H9 (cell line): ENCODE results near the gene GAS2. TPM values are rescaled to one million over a fixed set of nuclear protein-coding genes. Genes with fewer than 3 reads are reported as not detected.

ENCODE experiments used
- DNase-seq: peaks from one replicate; pipeline ENCODE4 v3.0.0-alpha.2; 2017
- H2AFZ ChIP-seq: one replicate; pipeline ENCODE4 v1.6.1; 2013; ENCODE audit warnings: mild to moderate bottlenecking, low read length, control low read depth, moderate library complexity
- H2AK5ac ChIP-seq: 2 replicates; pipeline ENCODE4 v1.6.1; 2013; ENCODE audit warnings: low read length, control low read depth, mixed read lengths; ENCODE audit not compliant: insufficient read length
- H2BK120ac ChIP-seq: one replicate; pipeline ENCODE4 v1.6.1; 2013; ENCODE audit warnings: low read depth, mild to moderate bottlenecking, low read length, control low read depth, inconsistent platforms; ENCODE audit not compliant: poor library complexity, severe bottlenecking
- H2BK12ac ChIP-seq: 2 replicates; pipeline ENCODE4 v1.6.1; 2013; ENCODE audit warnings: low read length, control low read depth, mixed read lengths, low read depth; ENCODE audit not compliant: insufficient read length
- H2BK15ac ChIP-seq: 2 replicates; pipeline ENCODE4 v1.6.1; 2013; ENCODE audit warnings: low read depth, low read length, control low read depth
- H2BK20ac ChIP-seq: one replicate; pipeline ENCODE4 v1.6.1; 2013; ENCODE audit warnings: low read depth, mild to moderate bottlenecking, low read length, control low read depth, inconsistent platforms; ENCODE audit not compliant: poor library complexity, severe bottlenecking
- H2BK5ac ChIP-seq: 2 replicates; pipeline ENCODE4 v1.6.1; 2013; ENCODE audit warnings: low read length, control low read depth, mixed read lengths; ENCODE audit not compliant: insufficient read length
- H3K14ac ChIP-seq: 2 replicates; pipeline ENCODE4 v1.6.1; 2013; ENCODE audit warnings: low read length, control low read depth; ENCODE audit not compliant: insufficient read depth
- H3K18ac ChIP-seq: 2 replicates; pipeline ENCODE4 v1.6.1; 2013; ENCODE audit warnings: low read depth, mild to moderate bottlenecking, mixed read lengths, low read length, control low read depth; ENCODE audit not compliant: insufficient read length
- H3K23ac ChIP-seq: 2 replicates; pipeline ENCODE4 v1.6.1; 2013; ENCODE audit warnings: low read length, control low read depth, mixed read lengths, low read depth; ENCODE audit not compliant: insufficient read length
- H3K23me2 ChIP-seq: 2 replicates; pipeline ENCODE4 v1.6.1; 2013; ENCODE audit warnings: low read depth, mild to moderate bottlenecking, mixed read lengths, low read length, control low read depth; ENCODE audit not compliant: insufficient read length, poor library complexity, severe bottlenecking
- H3K27ac ChIP-seq: 2 replicates; pipeline ENCODE4 v1.5.1; 2013; ENCODE audit warnings: low read length, control low read depth, mixed read lengths, low read depth; ENCODE audit not compliant: insufficient read length
- H3K27me3 ChIP-seq: 2 replicates; pipeline ENCODE4 v1.6.1; 2013; ENCODE audit warnings: low read length, control low read depth, inconsistent platforms; ENCODE audit not compliant: insufficient read depth
- H3K4ac ChIP-seq: 2 replicates; pipeline ENCODE4 v1.6.1; 2013; ENCODE audit warnings: low read depth, mild to moderate bottlenecking, control low read depth, inconsistent platforms, low read length, moderate library complexity
- H3K4me1 ChIP-seq: 2 replicates; pipeline ENCODE4 v1.6.1; 2013; ENCODE audit warnings: low read length, control low read depth, inconsistent platforms; ENCODE audit not compliant: insufficient read depth
- H3K4me2 ChIP-seq: 2 replicates; pipeline ENCODE4 v1.6.1; 2013; ENCODE audit warnings: low read length, control low read depth, mixed read lengths; ENCODE audit not compliant: insufficient read length, insufficient read depth
- H3K56ac ChIP-seq: 2 replicates; pipeline ENCODE4 v1.6.1; 2013; ENCODE audit warnings: low read depth, mild to moderate bottlenecking, mixed read lengths, low read length, control low read depth; ENCODE audit not compliant: insufficient read length
- H3K79me1 ChIP-seq: 2 replicates; pipeline ENCODE4 v1.6.1; 2013; ENCODE audit warnings: low read depth, mild to moderate bottlenecking, moderate library complexity, low read length, control low read depth, inconsistent platforms; ENCODE audit not compliant: insufficient read depth, poor library complexity, severe bottlenecking
- H3K79me2 ChIP-seq: 2 replicates; pipeline ENCODE4 v1.6.1; 2013; ENCODE audit warnings: low read length, control low read depth, inconsistent platforms; ENCODE audit not compliant: insufficient read depth
- H3K9ac ChIP-seq: 2 replicates; pipeline ENCODE4 v1.6.1; 2013; ENCODE audit warnings: low read length, control low read depth, mixed read lengths; ENCODE audit not compliant: insufficient read length; ENCODE audit errors: extremely low read depth
- H3K9me3 ChIP-seq: one replicate; pipeline ENCODE4 v1.6.1; 2013; ENCODE audit warnings: low read depth, low read length, inconsistent platforms; ENCODE audit not compliant: control insufficient read depth
- H3T11ph ChIP-seq: one replicate; pipeline ENCODE4 v1.6.1; 2013; ENCODE audit warnings: mild to moderate bottlenecking, low read length, control low read depth, inconsistent platforms
- H4K20me1 ChIP-seq: one replicate; pipeline ENCODE4 v1.6.1; 2013; ENCODE audit not compliant: control insufficient read depth, insufficient read length, insufficient read depth
- H4K5ac ChIP-seq: 2 replicates; pipeline ENCODE4 v1.6.1; 2013; ENCODE audit warnings: low read depth, mild to moderate bottlenecking, mixed read lengths, low read length, control low read depth; ENCODE audit not compliant: insufficient read length
- H4K8ac ChIP-seq: replicated peaks from 2 replicates; pipeline ENCODE4 v1.6.1; 2013; ENCODE audit warnings: low read length, control low read depth, mixed read lengths, low read depth; ENCODE audit not compliant: insufficient read length
- H4K91ac ChIP-seq: 2 replicates; pipeline ENCODE4 v1.6.1; 2013; ENCODE audit warnings: low read depth, mild to moderate bottlenecking, moderate library complexity, mixed read lengths, low read length, control low read depth; ENCODE audit not compliant: insufficient read length
- H3K27ac Mint-ChIP-seq, 3 experiments: 2 replicates in 2 of 3; 3 replicates in 1 of 3; pipeline ENCODE4 v1.8.0; 2020 to 2021; ENCODE audit warnings: mixed read lengths in 3 of 3, mild to moderate bottlenecking in 1 of 3, moderate library complexity in 1 of 3
- H3K27me3 Mint-ChIP-seq: 2 replicates; pipeline ENCODE4 v1.8.0; 2021; ENCODE audit warnings: low read depth, mild to moderate bottlenecking, moderate library complexity, mixed read lengths
- H3K36me3 Mint-ChIP-seq, 3 experiments: 2 replicates in 2 of 3; 3 replicates in 1 of 3; pipeline ENCODE4 v1.8.0; 2020 to 2021; ENCODE audit warnings: low read depth in 3 of 3, mixed read lengths in 3 of 3; ENCODE audit not compliant: insufficient read depth in 1 of 3
- H3K4me1 Mint-ChIP-seq, 2 experiments: 2 replicates each; pipeline ENCODE4 v1.8.0; 2020; ENCODE audit warnings: mixed read lengths in 2 of 2
- H3K4me3 Mint-ChIP-seq, 2 experiments: 2 replicates in 1 of 2; 3 replicates in 1 of 2; pipeline ENCODE4 v1.8.0; 2020 to 2021; ENCODE audit warnings: mild to moderate bottlenecking in 2 of 2, mixed read lengths in 2 of 2, moderate library complexity in 1 of 2
- H3K9me3 Mint-ChIP-seq, 2 experiments: 2 replicates in 1 of 2; 3 replicates in 1 of 2; pipeline ENCODE4 v1.8.0; 2020; ENCODE audit warnings: mild to moderate bottlenecking in 2 of 2, mixed read lengths in 2 of 2, moderate library complexity in 1 of 2
- WGBS: extraction: QIAGEN DNeasy Blood & Tissue Kit; methylation state at CpG from one replicate; pipeline ENCODE4 v1.1.7; 2013; ENCODE audit warnings: missing lambda C conversion rate, low lambda C conversion rate, mixed read lengths; ENCODE audit not compliant: insufficient read length; ENCODE audit errors: extremely low coverage; 5-methylcytosine and 5-hydroxymethylcytosine counted together
- total RNA-seq: library from RNA; stranded (reverse); gene quantifications from 2 replicates; pipeline ENCODE4 v1.2.1, GENCODE V29; 2021
- TF ChIP-seq, protein P1 (sequence below): fragments of 200-600 bp; sonication (generic); conservative IDR thresholded peaks from 3 replicates; pipeline ENCODE4 v1.8.0; 2021; ENCODE audit warnings: antibody characterized with exemption, mild to moderate bottlenecking

Gene GAS2
- total RNA-seq, 1 experiment from 2014 or later = 1.7 TPM

DNA sequence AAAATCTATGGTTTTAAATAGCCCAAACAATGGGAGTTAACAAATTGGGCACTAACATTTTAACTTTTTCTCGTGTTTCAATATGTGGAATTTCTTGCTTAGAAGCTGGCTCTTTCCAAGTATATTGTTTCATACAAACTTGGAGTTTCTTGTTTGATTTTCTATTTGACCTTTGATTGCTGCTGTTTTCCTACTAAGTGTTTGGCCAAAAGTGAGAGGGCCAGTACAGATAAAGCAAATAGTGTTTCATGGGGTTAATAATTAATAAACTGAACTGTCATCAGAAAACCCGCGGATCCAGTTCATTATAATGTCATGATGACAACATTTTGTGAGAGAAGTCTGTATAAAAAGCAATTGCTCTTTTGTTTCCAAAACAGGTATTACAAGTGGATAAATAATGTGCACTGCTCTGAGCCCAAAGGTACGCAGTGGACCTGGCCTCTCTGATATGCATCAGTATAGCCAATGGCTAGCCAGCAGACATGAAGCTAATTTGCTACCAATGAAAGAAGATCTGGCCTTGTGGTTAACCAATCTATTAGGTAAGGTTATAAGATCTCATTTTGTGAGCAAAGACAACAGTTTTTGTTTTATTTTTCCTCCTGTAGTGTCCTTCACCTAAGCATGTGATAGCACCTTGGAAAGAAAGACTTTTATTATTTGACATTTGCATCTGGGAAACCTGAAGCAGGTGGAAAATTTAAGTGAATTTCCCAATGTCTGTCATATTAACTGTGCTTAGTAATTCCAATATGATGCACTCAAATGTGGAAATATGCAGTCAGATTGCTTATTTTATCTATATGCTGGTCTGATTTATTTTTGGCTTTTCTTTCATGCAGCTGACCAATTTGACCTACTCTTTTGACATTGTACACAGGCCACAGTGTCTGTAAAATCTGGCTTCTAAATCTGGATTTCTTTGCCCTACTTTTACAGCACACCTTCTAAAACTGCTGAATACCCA is 8.3 kb downstream of the GAS2 start:
- peaks cover 6% of the 10 kb centered on the region for H3K27me3 Mint-ChIP-seq
- H4K20me1 ChIP-seq = no peaks in the 10 kb centered on the region
- H3K4me2 ChIP-seq = no peak overlapping the region
- H2BK20ac ChIP-seq = no peak overlapping the region
- H4K91ac ChIP-seq = no peak overlapping the region
- no peaks in the 10 kb centered on the region for H3K27me3 ChIP-seq
- H3K4me1 Mint-ChIP-seq = no peaks in the 10 kb centered on the region
- no peak overlapping the region for H2AFZ ChIP-seq
- no peak overlapping the region for H2BK120ac ChIP-seq
- no peak overlapping the region for H2BK15ac ChIP-seq
- no peaks in the 10 kb centered on the region for H3K23me2 ChIP-seq
- no peak overlapping the region for H4K5ac ChIP-seq
- no peak overlapping the region for H4K8ac ChIP-seq
- H3K9me3 ChIP-seq = no peaks in the 10 kb centered on the region
- no peak overlapping the region for H3K14ac ChIP-seq
- no peak overlapping the region for H3K18ac ChIP-seq
- no peaks in the 10 kb centered on the region for H3K9me3 Mint-ChIP-seq
- H3K4me3 Mint-ChIP-seq = no peak overlapping the region
- H2AK5ac ChIP-seq = no peak overlapping the region
- H3T11ph ChIP-seq = no peak overlapping the region
- H3K56ac ChIP-seq = no peak overlapping the region
- WGBS = no CpG with 5 or more reads among the region's 4 CpGs
- TF ChIP-seq, protein P1, sequence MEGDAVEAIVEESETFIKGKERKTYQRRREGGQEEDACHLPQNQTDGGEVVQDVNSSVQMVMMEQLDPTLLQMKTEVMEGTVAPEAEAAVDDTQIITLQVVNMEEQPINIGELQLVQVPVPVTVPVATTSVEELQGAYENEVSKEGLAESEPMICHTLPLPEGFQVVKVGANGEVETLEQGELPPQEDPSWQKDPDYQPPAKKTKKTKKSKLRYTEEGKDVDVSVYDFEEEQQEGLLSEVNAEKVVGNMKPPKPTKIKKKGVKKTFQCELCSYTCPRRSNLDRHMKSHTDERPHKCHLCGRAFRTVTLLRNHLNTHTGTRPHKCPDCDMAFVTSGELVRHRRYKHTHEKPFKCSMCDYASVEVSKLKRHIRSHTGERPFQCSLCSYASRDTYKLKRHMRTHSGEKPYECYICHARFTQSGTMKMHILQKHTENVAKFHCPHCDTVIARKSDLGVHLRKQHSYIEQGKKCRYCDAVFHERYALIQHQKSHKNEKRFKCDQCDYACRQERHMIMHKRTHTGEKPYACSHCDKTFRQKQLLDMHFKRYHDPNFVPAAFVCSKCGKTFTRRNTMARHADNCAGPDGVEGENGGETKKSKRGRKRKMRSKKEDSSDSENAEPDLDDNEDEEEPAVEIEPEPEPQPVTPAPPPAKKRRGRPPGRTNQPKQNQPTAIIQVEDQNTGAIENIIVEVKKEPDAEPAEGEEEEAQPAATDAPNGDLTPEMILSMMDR = no peak
- no peaks in the 10 kb centered on the region for H3K79me2 ChIP-seq
- no peak overlapping the region for H3K23ac ChIP-seq
- no peak overlapping the region for H3K27ac Mint-ChIP-seq
- no peaks in the 10 kb centered on the region for H3K79me1 ChIP-seq
- no peak overlapping the region for H2BK12ac ChIP-seq
- no peaks in the 10 kb centered on the region for H3K4me1 ChIP-seq
- H3K27ac ChIP-seq = no peak overlapping the region
- no peak overlapping the region for H3K4ac ChIP-seq
- no peaks in the 10 kb centered on the region for H3K36me3 Mint-ChIP-seq
- no peak overlapping the region for H3K9ac ChIP-seq
- H2BK5ac ChIP-seq = no peak overlapping the region
- DNase-seq = no peak
